HCT116 (cell line): ENCODE measurements around the gene ABCA1. TPM values are rescaled to one million over a fixed set of nuclear protein-coding genes. Genes with fewer than 3 reads are reported as not detected.
"Not testable (repeated sequence)": the region's sequence is repeated elsewhere in the genome, so short reads cannot be mapped to it uniquely, and the experiment has no call there.

Source experiments
- ATAC-seq: fragments of 200-7000 bp; cut with Tn5 transposase; 2 replicates; pipeline ENCODE4 v1.9.1; 2020; ENCODE audit warnings: mild to moderate bottlenecking, moderate library complexity
- BruUV-seq: library from RNA; stranded (reverse); fragments of 400-500 nt; replicated peaks from 2 replicates; lab custom pipeline; 2021; lab: Mats Ljungman, UMichigan
- CTCF ChIA-PET: fragments of 300-600 bp; sonication (Branson Sonifier 250); formaldehyde crosslinking; loops from one replicate; lab custom pipeline; 2021; ENCODE audit warnings: antibody characterized with exemption; lab: Charles Lee
- POLR2A ChIA-PET: fragments of 300-600, 350-600 bp; sonication (Branson Sonifier 250); formaldehyde crosslinking; loops from one replicate; lab custom pipeline; 2021; ENCODE audit warnings: antibody characterized with exemption; lab: Charles Lee
- RAD21 ChIA-PET, 2 experiments: fragments of 300-600 bp; sonication (Branson Sonifier 250); formaldehyde crosslinking; loops; one replicate each; lab custom pipeline; 2023; ENCODE audit warnings: low total read pairs in 2 of 2; ENCODE audit not compliant: uncharacterized antibody in 2 of 2, unreplicated experiment in 2 of 2, low non-redundant PET in 1 of 2; lab: Charles Lee
- DNase-seq: peaks from one replicate; pipeline ENCODE4 v3.0.0-alpha.2; 2010; ENCODE audit warnings: low read depth, low spot score
- H2AFZ ChIP-seq: fragments of 200-600 bp; shearing (Covaris generic), sonication (generic); 2 replicates; pipeline ENCODE4 v1.6.1; 2017; ENCODE audit warnings: low read depth, mixed run types, mixed read lengths, antibody characterized with exemption, low read length; ENCODE audit not compliant: poor library complexity, severe bottlenecking
- H3K27ac ChIP-seq: 2 replicates; pipeline ENCODE4 v1.5.1; 2012; ENCODE audit warnings: low read depth, low read length
- H3K27me3 ChIP-seq: fragments of 200-600 bp; sonication (generic); 2 replicates; pipeline ENCODE4 v1.6.1; 2016; ENCODE audit warnings: mixed run types, low read length, mixed read lengths; ENCODE audit not compliant: insufficient read depth
- H3K36me3 ChIP-seq, 2 experiments: fragments of 200-500 bp in 1 of 2; fragments of 200-600 bp in 1 of 2; sonication (Bioruptor generic) in 1 of 2; sonication (generic) in 1 of 2; 2 replicates each; pipeline versions ENCODE4 v1.5.1 to v1.6.1; 2014 to 2016; ENCODE audit warnings: low read length in 2 of 2, inconsistent platforms in 1 of 2, mixed read lengths in 1 of 2, mixed run types in 1 of 2; ENCODE audit not compliant: insufficient read depth in 2 of 2, control insufficient read depth in 1 of 2
- H3K4me1 ChIP-seq, 2 experiments: fragments of 200-600 bp in 1 of 2; sonication (generic) in 1 of 2; 2 replicates each; pipeline versions ENCODE4 v1.5.1 to v1.6.1; 2012 to 2017; ENCODE audit warnings: low read length in 2 of 2, inconsistent platforms in 1 of 2, mild to moderate bottlenecking in 1 of 2, mixed read lengths in 1 of 2, mixed run types in 1 of 2, moderate library complexity in 1 of 2; ENCODE audit not compliant: insufficient read depth in 2 of 2, control insufficient read depth in 1 of 2
- H3K4me2 ChIP-seq: fragments of 200-600 bp; sonication (generic); 2 replicates; pipeline ENCODE4 v1.6.1; 2017; ENCODE audit warnings: mixed run types, low read length, mixed read lengths
- H3K4me3 ChIP-seq, 2 experiments: fragments of 200-600 bp in 1 of 2; sonication (generic) in 1 of 2; replicated peaks in 1 of 2; 2 replicates each; pipeline ENCODE4 v1.5.1; 2011 to 2016; ENCODE audit warnings: low read length in 2 of 2, control low read depth in 1 of 2, low read depth in 1 of 2, mild to moderate bottlenecking in 1 of 2, mixed read lengths in 1 of 2, mixed run types in 1 of 2
- H3K79me2 ChIP-seq: fragments of 200-600 bp; sonication (generic); 2 replicates; pipeline ENCODE4 v1.6.1; 2017; ENCODE audit warnings: mild to moderate bottlenecking, mixed run types, low read length, moderate library complexity, mixed read lengths; ENCODE audit not compliant: insufficient read depth
- H3K9ac ChIP-seq: fragments of 200-600 bp; sonication (generic); 2 replicates; pipeline ENCODE4 v1.6.1; 2016; ENCODE audit warnings: low read length, mixed read lengths
- H3K9me2 ChIP-seq: fragments of 200-600 bp; sonication (generic), shearing (Covaris generic); 2 replicates; pipeline ENCODE4 v1.6.1; 2017; ENCODE audit warnings: mixed run types, mild to moderate bottlenecking, moderate library complexity; ENCODE audit not compliant: insufficient read depth
- H3K9me3 ChIP-seq, 2 experiments: fragments of 200-500 bp in 1 of 2; fragments of 200-600 bp in 1 of 2; sonication (Bioruptor generic) in 1 of 2; sonication (generic) in 1 of 2; 2 replicates each; pipeline ENCODE4 v1.6.1; 2014 to 2017; ENCODE audit warnings: low read length in 2 of 2, mixed read lengths in 2 of 2, inconsistent platforms in 1 of 2, low read depth in 1 of 2, mild to moderate bottlenecking in 1 of 2, mixed run types in 1 of 2, moderate library complexity in 1 of 2; ENCODE audit not compliant: control insufficient read depth in 1 of 2, insufficient read depth in 1 of 2
- H4K20me1 ChIP-seq: fragments of 200-600 bp; sonication (generic), shearing (Covaris generic); 2 replicates; pipeline ENCODE4 v1.6.1; 2017; ENCODE audit warnings: mixed run types, mild to moderate bottlenecking, moderate library complexity; ENCODE audit not compliant: insufficient read depth
- REST ChIP-seq: IDR thresholded peaks from 2 replicates; pipeline ENCODE4 v1.6.1; 2012; ENCODE audit warnings: low read depth
- SRF ChIP-seq: IDR thresholded peaks from 2 replicates; pipeline ENCODE4 v1.6.1; 2012; ENCODE audit warnings: low read depth
- intact Hi-C: fragments of 100-400 bp; cut with micrococcal nuclease; formaldehyde crosslinking; loops from 2 replicates; pipeline ENCODE4 v1.10.0; 2022
- total RNA-seq: library from RNA; stranded (reverse); gene quantifications from one replicate; pipeline ENCODE4 v1.2.1, GENCODE V29; 2021; ENCODE audit not compliant: unreplicated experiment

Gene ABCA1
- total RNA-seq, 1 experiment from 2014 or later = 0.89 TPM

GRCh38 chr9:104977168-104977567 lies 49.2 kb upstream of the ABCA1 start:
- Histone ChIP-seq H3K9me2 (no peaks in the 10 kb centered on the region), H3K4me2 (no peak overlapping the region), H3K36me3 (no peaks in the 10 kb centered on the region), H3K4me3 (no peak overlapping the region), H3K4me1 (peaks cover 0 to 5% of the 10 kb centered on the region in 2 experiments; a peak in 2 of 4 replicates), H3K27me3 (no peaks in the 10 kb centered on the region), H2AFZ (no peak overlapping the region), H4K20me1 (no peaks in the 10 kb centered on the region), H3K9me3 (no peaks in the 10 kb centered on the region), H3K79me2 (no peaks in the 10 kb centered on the region), H3K9ac (no peak overlapping the region), H3K27ac (no peak overlapping the region)
- POLR2A ChIA-PET = no interaction called here
- CTCF ChIA-PET = no interaction called here
- ATAC-seq = no peak
- DNase-seq = no peak
- intact Hi-C loops = loop anchor here (10.0 kb wide), 1 partner anchor 438 kb away; no protein-coding TSS in a partner anchor
- TF ChIP-seq SRF (no peak), REST (no peak)
- RAD21 ChIA-PET = no interaction called here
- BruUV-seq = no TSS peak

DNA sequence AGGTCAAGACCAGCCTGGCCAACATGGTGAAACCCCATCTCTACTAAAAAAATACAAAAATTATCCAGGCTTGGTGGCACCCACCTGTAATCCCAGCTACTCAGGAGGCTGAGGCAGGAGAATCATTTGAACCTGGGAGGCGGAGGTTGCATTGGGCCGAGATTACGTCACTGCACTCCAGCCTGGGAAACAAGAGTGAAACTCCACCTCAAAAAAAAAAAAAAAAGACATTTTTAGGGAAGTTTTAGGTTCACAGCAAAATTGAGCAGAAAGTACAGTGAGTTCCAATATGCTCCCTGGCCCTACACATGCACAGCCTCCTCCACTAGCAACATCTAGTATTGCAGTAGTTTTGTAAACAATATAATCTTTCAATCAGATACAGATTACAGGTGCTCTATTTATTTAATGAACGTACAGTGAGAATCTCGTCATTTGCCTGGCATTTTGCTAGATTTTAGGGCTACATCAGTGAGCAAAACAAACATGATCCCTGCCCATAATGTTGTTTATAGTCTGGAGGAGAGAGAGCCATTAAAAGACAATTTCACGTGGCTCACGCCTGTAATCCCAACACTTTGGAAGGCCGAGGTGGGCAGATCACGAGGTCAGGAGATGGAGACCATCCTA lies 48.1 kb upstream of the ABCA1 start:
- RAD21 ChIA-PET, H3K9ac ChIP-seq, CTCF ChIA-PET, H3K4me1 ChIP-seq, H3K79me2 ChIP-seq, H3K4me3 ChIP-seq, POLR2A ChIA-PET, H3K27ac ChIP-seq, ATAC-seq, BruUV-seq, H3K27me3 ChIP-seq, H3K9me2 ChIP-seq, H4K20me1 ChIP-seq, H3K9me3 ChIP-seq, H3K4me2 ChIP-seq, DNase-seq, H3K36me3 ChIP-seq, H2AFZ ChIP-seq: not testable (repeated sequence)
- intact Hi-C loops = loop anchor here (10.0 kb wide), 1 partner anchor 439 kb away; no protein-coding TSS in a partner anchor
